Activated CD8-positive, alpha-beta memory T cell treated with anti-CD3 and anti-CD28 coated beads for 4 hours (primary cell): Measurements from ENCODE around the gene SARDH.

Experiments used
- DNase-seq, 2 donors: peaks; one replicate each; pipeline ENCODE4 v3.0.0-alpha.2; 2020; ENCODE audit warnings: low read depth in 2 of 2

SARDH gene

GRCh38 chr9:133647765-133648469, 90.2 kb downstream of the SARDH start:
- DNase-seq = no peak

DNA sequence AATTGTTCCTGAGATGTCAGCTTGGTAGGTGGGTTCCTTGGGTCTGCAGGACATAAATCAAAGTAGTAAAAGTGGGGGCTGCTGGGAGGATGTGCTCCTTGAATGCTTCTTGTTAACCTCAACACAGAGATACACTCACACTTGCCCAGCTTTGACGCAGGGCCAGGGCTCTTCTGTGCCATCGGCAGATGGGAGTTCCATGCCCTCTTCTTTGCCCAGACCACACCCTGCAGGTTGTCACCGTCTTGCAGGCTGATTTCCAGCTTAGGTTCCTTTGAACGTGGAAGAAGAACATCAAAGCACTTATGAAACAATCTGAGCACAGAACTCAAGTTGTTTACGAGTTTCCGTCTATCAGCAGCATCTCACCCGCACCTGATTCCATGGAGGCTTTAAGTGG, 91.0 kb downstream of the SARDH start:
- no peak for DNase-seq

DNA sequence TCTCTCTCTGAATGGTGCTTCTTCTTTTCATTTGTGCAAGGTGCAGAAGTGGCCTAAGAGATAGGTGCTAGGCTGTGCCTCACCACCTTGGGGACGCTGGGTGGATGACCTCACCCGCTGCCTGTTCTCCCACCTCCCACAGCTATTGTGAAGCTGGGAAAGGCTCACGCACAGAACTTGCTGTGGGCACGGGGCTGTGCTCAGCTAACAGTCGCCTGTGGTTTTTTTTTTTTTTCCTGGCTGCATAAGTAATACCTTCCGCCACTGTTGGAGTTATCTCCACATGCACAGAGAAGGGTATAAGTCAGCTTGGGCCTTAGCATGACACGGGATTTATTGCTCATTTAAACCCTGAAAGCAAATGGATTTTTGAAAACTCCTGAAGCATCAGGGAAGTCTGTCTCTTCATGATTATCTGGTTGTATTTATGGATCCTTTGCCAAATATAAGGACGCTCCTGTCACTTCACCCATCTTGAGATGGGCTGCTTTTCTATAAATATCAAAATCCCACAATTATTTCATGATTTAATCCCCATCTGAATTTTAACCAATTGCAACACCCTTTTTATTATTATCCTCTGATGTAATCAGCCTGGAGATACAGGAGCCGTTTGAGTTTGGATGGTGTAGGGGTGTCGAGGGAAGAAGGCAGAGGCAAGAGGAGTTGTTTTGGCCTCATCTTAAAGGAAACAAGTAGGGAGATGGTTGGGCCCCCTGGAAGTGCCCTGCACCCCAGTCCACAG, 93.0 kb downstream of the SARDH start:
- no peak for DNase-seq

- DNase-seq = no peak
Measured at GRCh38 chr9:133643978-133644760, 94.0 kb downstream of the SARDH start.

GRCh38 chr9:133643362-133643755, 94.8 kb downstream of the SARDH start:
- DNase-seq = no peak

DNA sequence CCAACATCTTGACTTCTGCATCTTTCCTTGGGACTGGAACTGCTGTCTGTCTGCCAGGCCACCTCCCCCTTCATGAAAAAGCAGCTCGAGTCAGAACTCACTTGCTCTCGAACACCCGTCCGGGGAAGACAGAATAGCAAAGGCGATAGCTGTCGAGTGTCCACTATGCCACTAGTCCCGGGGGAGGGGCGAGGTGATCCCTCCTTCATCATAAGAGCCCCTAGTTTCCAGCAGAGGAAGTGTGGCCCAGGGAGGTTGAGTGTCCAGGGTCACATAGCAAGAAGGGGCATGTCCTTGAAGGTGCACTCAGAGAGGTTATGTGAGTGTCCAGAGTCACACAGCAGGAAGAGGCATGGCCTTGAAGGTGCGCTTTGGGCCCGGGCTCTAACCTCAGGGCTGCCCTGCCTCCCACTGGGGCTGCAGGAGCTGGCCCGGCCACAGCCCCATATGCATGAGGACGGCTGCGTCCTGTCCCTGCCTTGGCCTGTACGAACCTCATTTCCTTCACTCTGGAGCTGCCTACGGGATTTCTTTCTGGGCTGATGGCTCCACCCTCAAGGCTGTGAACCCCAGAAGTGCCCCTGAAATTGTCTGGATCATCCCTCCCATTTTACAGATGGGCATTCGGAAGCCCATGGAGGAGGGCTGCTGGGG, 95.3 kb downstream of the SARDH start:
- DNase-seq = no peak

DNA sequence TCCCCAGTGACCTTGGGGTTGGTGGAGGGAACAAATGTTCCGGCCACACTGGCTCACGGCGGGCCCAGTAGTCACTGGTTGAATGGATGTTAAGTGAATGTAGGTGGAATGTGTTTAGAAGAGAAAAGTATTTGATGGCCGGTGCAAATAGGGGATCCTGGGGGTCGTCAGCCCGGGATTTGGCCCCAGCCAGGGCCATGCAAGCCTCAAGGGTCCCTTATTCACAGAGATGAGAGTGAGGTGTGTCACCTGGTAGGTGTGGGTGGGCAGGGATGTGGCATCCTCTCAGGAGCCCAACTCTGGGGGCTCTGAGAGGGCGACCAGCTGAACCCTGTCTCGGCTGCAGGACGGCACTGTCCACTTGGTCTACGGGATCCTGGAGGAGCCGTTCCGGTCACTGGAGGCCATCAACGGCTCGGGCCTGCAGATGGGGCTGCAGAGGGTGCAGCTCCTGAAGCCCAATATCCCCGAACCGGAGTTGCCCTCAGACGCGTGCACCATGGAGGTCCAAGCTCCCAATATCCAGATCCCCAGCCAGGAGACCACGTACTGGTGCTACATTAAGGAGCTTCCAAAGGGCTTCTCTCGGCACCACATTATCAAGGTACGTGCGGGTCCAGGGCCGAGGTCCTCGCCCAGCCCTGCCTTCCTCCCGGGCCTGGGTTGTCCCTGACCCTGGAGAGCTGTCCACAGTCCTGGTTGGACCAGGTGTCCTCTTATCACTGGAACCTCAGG, 96.1 kb downstream of the SARDH start:
- no peak for DNase-seq

DNA sequence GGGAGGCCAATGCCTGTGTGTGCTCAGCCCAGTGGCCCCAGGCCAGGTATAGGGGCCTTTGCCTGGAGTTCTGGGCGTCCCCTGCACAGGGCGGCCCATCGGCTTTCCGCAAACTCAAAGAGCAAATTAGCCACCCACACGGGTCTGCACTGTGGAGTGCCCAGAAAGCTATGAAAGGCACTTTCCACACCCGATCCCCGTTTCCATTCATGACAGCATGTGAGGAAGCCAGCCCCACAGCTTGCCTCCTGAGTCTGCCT, 96.8 kb downstream of the SARDH start:
- DNase-seq = no peak

DNA sequence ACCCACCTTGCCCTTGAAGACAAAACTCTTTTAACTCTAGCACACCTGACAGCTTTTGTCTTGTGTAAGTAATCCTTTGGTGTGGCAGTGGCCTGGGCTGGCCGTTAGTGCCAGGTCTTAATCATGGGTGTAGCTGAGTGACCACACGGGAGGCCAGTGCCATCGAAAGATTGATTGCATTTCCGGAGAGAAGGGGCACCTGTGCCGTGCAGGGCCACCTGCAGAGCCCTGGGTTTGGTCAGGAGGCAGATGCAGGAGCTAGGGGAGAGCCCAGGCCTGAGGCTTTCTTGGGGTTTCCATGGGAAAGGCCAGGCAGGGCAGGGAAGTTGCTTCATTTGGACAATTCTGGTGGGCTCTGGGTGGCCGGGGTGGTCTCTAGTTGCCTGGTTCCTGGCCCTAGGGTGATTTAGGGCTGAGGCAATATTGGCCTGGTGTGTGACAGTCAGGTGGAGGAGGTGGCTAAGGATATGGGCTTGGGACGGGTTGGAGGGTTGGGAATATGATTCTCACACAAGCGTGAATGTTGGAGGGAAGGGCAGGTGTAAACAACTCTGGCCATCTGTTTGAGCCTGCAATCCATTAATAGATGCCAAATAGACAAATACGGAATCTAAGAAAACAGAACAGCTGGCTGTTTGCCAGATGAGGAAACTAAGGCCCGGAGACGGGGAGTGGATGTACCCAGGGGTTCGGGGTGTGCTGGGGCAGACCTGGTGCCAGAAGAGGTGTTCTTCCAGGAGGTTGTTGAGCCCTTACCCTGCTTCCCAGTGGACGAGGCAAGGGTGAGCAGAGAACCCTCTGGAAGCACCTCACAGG, 97.4 kb downstream of the SARDH start:
- no peak for DNase-seq

- DNase-seq = no peak
Measured at GRCh38 chr9:133640160-133640559, 98.0 kb downstream of the SARDH start.

- no peak for DNase-seq
Measured at GRCh38 chr9:133639613-133640012, 98.5 kb downstream of the SARDH start.

GRCh38 chr9:133638711-133639110, 99.4 kb downstream of the SARDH start:
- DNase-seq = no peak

GRCh38 chr9:133638076-133638475, 100.1 kb downstream of the SARDH start:
- no peak for DNase-seq

- DNase-seq = no peak
Measured at GRCh38 chr9:133637451-133638055, 100.6 kb downstream of the SARDH start.

DNA sequence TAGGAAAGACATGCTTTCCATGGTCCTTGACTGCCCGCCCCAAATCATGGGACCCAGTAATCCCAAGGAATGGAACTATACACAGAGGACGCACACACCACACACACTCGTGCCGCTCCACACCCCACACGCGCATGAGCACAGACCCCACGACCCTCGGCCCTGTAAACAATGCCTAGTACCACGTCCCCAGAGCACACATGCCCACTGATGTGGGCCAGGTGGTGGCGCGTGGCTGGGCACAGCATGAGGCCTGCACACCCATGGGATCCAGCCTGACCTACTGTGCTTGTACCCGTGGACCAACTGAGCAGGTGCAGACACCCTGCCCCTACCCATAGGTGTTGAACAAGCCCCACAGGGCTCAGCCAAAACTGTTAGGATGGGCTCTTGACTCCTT, 101.2 kb downstream of the SARDH start:
- DNase-seq = no peak

DNA sequence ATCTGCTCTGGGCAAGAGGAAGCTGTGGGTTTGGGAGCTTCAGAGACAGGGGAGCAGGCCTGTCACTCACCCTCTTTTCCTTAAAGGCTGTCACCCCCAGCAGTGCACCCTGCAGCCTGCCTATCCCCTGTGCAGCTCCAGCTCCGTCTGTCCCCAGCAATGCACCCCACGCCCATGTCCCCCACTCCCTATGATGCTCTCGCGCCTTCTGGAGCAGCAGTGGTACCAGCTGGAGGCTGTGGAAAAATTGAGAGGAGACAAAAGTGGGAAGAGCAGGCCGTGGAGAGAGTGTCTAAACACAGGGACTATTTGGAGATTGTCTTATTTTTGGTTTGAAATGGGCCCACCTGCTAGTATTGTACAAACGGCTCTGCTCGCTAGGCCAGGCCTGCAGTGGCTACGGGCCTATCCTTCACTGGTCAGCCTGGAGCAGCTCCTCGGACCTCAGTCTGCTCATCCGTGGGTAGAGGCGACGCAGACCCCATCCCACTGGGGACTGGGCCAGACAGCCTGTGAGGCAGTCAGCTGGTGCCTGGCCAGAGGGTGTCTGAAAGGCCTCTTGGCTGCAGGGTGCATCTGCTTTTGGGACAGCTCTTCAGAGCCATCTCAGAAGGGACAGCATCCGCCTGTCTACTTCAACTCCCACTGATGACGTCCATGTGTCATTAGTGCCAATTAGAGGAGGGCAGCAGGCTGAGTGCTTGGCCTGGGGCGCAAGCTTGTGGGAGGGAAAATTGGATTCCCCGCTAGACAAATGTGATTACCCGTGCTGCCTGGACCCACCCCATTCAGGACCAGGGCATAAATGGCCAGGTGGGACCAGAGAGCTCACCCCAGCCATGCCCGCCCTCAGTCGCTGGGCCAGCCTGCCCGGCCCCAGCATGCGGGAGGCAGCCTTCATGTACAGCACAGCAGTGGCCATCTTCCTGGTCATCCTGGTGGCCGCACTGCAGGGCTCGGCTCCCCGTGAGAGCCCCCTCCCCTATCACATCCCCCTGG, 102.3 kb downstream of the SARDH start, which contains the start of gene DBH:
Gene DBH, plus strand, starts transcription at position 831 of the 999 bp plus-strand sequence. Its CDS starts 9 bp downstream, at position 840.
- no peak for DNase-seq

GRCh38 chr9:133635098-133635497, 103.1 kb downstream of the SARDH start:
- DNase-seq = no peak

GRCh38 chr9:133634081-133634691, 104.0 kb downstream of the SARDH start:
- DNase-seq = no peak

DNA sequence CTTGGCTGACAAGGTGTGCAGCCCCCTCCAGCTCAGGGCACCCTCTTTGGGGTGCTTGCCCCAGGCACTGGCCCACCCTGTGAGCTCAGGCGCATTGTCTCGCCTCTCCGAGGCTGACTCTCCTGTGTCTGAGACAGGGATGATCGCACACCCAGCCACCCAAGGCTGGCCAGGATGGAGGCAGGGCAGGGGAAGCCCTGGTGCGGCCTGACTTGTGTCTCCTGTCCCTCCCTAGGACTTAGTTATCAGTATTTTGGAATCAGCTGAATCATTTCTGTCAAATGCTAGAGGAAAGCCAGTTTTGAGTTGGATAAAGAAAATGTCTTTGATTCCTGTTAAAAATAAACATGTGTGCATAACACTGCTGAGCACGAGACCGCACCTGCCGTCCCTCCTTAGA, 104.5 kb downstream of the SARDH start:
- DNase-seq = no peak
